ENCODE data around the gene QKI.
A peak's percentile ranks its signal among the peaks of the same experiment; 100 is the strongest.

QKI gene

GRCh38 chr6:163418311-163419029, 4.0 kb downstream of the QKI start:
- no peak for DNase-seq (ENCODE audit: low spot score)
- Histone ChIP-seq H3K4me1 (ENCODE audit: insufficient read depth, poor library complexity, severe bottlenecking) (peaks cover 6% of the 10 kb centered on the region), H3K9me3 (ENCODE audit: severe bottlenecking) (no peaks in the 10 kb centered on the region), H3K4me3 (ENCODE audit: severe bottlenecking) (peak overlapping the region; percentile 10), H3K36me3 (ENCODE audit: low read depth) (peaks cover 9% of the 10 kb centered on the region; the same call in 1 of the 2 replicates), H3K27me3 (ENCODE audit: insufficient read depth, poor library complexity, severe bottlenecking) (no peaks in the 10 kb centered on the region), H3K27ac (ENCODE audit: poor library complexity, severe bottlenecking) (peak overlapping the region; percentile 92)
- TF ChIP-seq, protein P1, sequence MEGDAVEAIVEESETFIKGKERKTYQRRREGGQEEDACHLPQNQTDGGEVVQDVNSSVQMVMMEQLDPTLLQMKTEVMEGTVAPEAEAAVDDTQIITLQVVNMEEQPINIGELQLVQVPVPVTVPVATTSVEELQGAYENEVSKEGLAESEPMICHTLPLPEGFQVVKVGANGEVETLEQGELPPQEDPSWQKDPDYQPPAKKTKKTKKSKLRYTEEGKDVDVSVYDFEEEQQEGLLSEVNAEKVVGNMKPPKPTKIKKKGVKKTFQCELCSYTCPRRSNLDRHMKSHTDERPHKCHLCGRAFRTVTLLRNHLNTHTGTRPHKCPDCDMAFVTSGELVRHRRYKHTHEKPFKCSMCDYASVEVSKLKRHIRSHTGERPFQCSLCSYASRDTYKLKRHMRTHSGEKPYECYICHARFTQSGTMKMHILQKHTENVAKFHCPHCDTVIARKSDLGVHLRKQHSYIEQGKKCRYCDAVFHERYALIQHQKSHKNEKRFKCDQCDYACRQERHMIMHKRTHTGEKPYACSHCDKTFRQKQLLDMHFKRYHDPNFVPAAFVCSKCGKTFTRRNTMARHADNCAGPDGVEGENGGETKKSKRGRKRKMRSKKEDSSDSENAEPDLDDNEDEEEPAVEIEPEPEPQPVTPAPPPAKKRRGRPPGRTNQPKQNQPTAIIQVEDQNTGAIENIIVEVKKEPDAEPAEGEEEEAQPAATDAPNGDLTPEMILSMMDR (IDR thresholded peaks at IDR 0.05; ENCODE audit: poor library complexity, severe bottlenecking), result no peak
- no peak for ATAC-seq (ENCODE audit: low read depth)

GRCh38 chr6:163419413-163420288, 5.1 kb downstream of the QKI start:
- H3K27ac ChIP-seq (ENCODE audit: poor library complexity, severe bottlenecking), result peak overlapping the region; percentile 92
- no peak for DNase-seq (ENCODE audit: low spot score)
- H3K4me3 ChIP-seq (ENCODE audit: severe bottlenecking), result peak overlapping the region; percentile 10
- H3K4me1 ChIP-seq (ENCODE audit: insufficient read depth, poor library complexity, severe bottlenecking), result peaks cover 6% of the 10 kb centered on the region
- H3K9me3 ChIP-seq (ENCODE audit: severe bottlenecking), result no peaks in the 10 kb centered on the region
- no peaks in the 10 kb centered on the region for H3K27me3 ChIP-seq (ENCODE audit: insufficient read depth, poor library complexity, severe bottlenecking)
- ATAC-seq (ENCODE audit: low read depth), result no peak
- H3K36me3 ChIP-seq (ENCODE audit: low read depth), result peaks cover 9% of the 10 kb centered on the region; the same call in 1 of the 2 replicates
- TF ChIP-seq, protein P1 (IDR thresholded peaks at IDR 0.05; ENCODE audit: poor library complexity, severe bottlenecking), result peak; percentile 13

- Histone ChIP-seq H3K27me3 (ENCODE audit: insufficient read depth, poor library complexity, severe bottlenecking) (no peaks in the 10 kb centered on the region), H3K36me3 (ENCODE audit: low read depth) (peaks cover 9% of the 10 kb centered on the region; the same call in 1 of the 2 replicates), H3K4me3 (ENCODE audit: severe bottlenecking) (no peak overlapping the region), H3K4me1 (ENCODE audit: insufficient read depth, poor library complexity, severe bottlenecking) (peaks cover 6% of the 10 kb centered on the region), H3K27ac (ENCODE audit: poor library complexity, severe bottlenecking) (no peak overlapping the region), H3K9me3 (ENCODE audit: severe bottlenecking) (no peaks in the 10 kb centered on the region)
- no peak for ATAC-seq (ENCODE audit: low read depth)
- TF ChIP-seq, protein P1 (IDR thresholded peaks at IDR 0.05; ENCODE audit: poor library complexity, severe bottlenecking), result no peak
- DNase-seq (ENCODE audit: low spot score), result no peak
Observed at GRCh38 chr6:163420289-163420614, 5.7 kb downstream of the QKI start.

- H3K4me1 ChIP-seq (ENCODE audit: insufficient read depth, poor library complexity, severe bottlenecking), result peaks cover 14% of the 10 kb centered on the region
- no peak overlapping the region for H3K4me3 ChIP-seq (ENCODE audit: severe bottlenecking)
- no peak overlapping the region for H3K27ac ChIP-seq (ENCODE audit: poor library complexity, severe bottlenecking)
- no peaks in the 10 kb centered on the region for H3K9me3 ChIP-seq (ENCODE audit: severe bottlenecking)
- H3K36me3 ChIP-seq (ENCODE audit: low read depth), result peaks cover 9% of the 10 kb centered on the region; the same call in 1 of the 2 replicates
- H3K27me3 ChIP-seq (ENCODE audit: insufficient read depth, poor library complexity, severe bottlenecking), result no peaks in the 10 kb centered on the region
- TF ChIP-seq, protein P1 (IDR thresholded peaks at IDR 0.05; ENCODE audit: poor library complexity, severe bottlenecking), result no peak
- ATAC-seq (ENCODE audit: low read depth) (no peak), DNase-seq (ENCODE audit: low spot score) (no peak)
Observed at GRCh38 chr6:163422550-163422949, 8.0 kb downstream of the QKI start.

All from RWPE2 (cell line).